Muscle of leg (tissue), 11 donors: Measurements from ENCODE around the gene SOX30. TPM values are rescaled to one million over a fixed set of nuclear protein-coding genes. Genes with fewer than 3 reads are reported as not detected.

Source experiments
- DNase-seq: peaks from one replicate; pipeline ENCODE4 v3.0.0; 2013
- H3K27ac ChIP-seq: one replicate; pipeline ENCODE4 v1.5.1; 2013; ENCODE audit warnings: mild to moderate bottlenecking, low read length, control low read depth
- H3K27me3 ChIP-seq: one replicate; pipeline ENCODE4 v1.6.1; 2013; ENCODE audit warnings: low read length; ENCODE audit not compliant: control insufficient read depth, insufficient read depth
- H3K36me3 ChIP-seq: one replicate; pipeline ENCODE4 v1.6.1; 2013; ENCODE audit warnings: low read length; ENCODE audit not compliant: control insufficient read depth, insufficient read depth
- H3K4me1 ChIP-seq: one replicate; pipeline ENCODE4 v1.6.1; 2013; ENCODE audit warnings: low read length; ENCODE audit not compliant: control insufficient read depth, insufficient read depth
- H3K4me3 ChIP-seq: one replicate; pipeline ENCODE4 v1.5.1; 2013; ENCODE audit warnings: low read length, control low read depth
- H3K9me3 ChIP-seq: replicated peaks from 2 replicates; pipeline ENCODE4 v1.6.1; 2013; ENCODE audit warnings: low read depth, low read length; ENCODE audit not compliant: control insufficient read depth
- WGBS: methylation state at CpG from one replicate; pipeline ENCODE4 v1.1.5; 2013; ENCODE audit warnings: missing lambda C conversion rate; ENCODE audit not compliant: insufficient coverage; 5-methylcytosine and 5-hydroxymethylcytosine counted together
- polyA plus RNA-seq, 8 donors: library from polyadenylated mRNA; unstranded; fragments of 120-200 nt; gene quantifications; one replicate each; pipeline versions ENCODE4 v1.2.1 to v1.2.3, GENCODE V29; 2013; ENCODE audit warnings: inconsistent platforms in 1 of 8, low replicate concordance in 1 of 8; ENCODE audit not compliant: insufficient read length in 8 of 8, insufficient read depth in 1 of 8
- total RNA-seq: library from RNA; stranded (reverse); fragments of 120-200 nt; gene quantifications from one replicate; pipeline ENCODE4 v1.2.4, GENCODE V29; 2013

Gene SOX30
- total and polyA plus RNA-seq, 9 donors: 0.09 to 0.64 (median 0.28) TPM

DNA sequence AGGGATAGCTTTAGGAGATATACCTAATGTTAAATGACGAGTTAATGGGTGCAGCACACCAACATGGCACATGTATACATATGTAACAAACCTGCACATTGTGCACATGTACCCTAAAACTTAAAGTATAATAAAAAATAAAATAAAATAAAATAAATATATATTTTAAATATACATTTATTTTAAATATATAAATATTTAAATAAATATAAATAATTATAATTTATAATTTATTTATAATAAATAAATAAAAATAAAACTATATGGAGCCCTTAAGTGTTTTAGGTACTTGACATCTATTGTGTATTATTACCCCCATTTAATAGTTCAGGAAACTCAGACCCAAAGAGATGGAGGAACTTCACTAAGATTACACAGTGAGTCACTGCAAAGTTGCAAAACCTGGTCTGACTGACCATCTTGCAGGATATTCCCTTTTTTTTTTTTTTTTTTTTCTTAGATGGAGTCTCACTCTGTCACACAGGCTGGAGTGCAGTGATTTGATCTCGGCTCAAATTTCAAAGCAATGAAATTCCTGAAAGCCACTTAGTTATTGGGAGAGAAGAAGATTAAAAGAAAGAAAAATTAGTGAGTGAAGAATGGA is 13.3 kb upstream of the SOX30 start:
- peaks cover 2% of the 10 kb centered on the region for H3K9me3 ChIP-seq
- peaks cover 8% of the 10 kb centered on the region for H3K27me3 ChIP-seq
- DNase-seq: no peak
- H3K4me1 ChIP-seq: no peaks in the 10 kb centered on the region
- no peak overlapping the region for H3K27ac ChIP-seq
- H3K36me3 ChIP-seq: no peaks in the 10 kb centered on the region
- no peak overlapping the region for H3K4me3 ChIP-seq
- 57% methylated on average over 1 of the region's 2 CpGs for WGBS

DNA sequence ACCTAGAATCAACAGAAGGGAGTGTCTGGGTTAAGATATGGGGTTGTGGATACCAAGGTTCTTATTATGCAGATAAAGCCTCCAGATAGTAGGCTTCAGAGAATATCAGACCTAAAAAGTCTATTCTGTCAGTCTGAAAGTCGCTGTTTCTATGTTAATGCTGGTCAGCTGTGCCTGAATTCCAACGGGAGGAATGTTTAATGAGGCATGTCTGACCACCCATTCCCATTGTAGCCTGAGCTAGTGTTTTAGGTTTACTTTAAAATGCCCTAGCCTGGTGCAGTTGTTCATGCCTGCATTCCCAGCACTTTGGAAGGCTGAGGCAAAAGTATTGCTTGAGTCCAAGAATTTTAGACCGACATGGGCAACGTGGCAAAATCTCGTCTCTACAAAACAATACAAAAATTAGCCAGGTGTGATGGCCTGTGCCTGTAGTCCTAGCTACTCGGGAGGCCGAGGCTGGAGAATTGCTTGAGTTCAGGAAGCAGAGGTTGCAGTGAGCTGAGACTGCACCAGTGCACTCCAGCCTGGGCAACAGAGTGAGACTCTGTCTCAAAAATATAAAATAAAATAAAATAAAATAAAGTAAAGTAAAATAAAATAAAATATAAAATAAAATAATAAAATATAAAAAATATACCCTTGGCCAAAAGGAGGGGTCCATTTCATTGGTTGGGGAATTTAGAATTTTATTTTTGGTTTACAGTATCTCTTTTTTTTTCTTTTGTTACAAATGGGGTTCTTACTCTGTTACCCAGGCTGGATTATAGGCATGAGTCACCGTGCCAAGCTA is 7.8 kb upstream of the SOX30 start:
- no peak overlapping the region for H3K4me3 ChIP-seq
- no peaks in the 10 kb centered on the region for H3K27me3 ChIP-seq
- 55% methylated on average over 2 of the region's 8 CpGs for whole genome bisulfite sequencing
- no peaks in the 10 kb centered on the region for H3K4me1 ChIP-seq
- DNase-seq: peak; percentile 22
- H3K9me3 ChIP-seq: peaks cover 4% of the 10 kb centered on the region
- H3K27ac ChIP-seq: no peak overlapping the region
- no peaks in the 10 kb centered on the region for H3K36me3 ChIP-seq

DNA sequence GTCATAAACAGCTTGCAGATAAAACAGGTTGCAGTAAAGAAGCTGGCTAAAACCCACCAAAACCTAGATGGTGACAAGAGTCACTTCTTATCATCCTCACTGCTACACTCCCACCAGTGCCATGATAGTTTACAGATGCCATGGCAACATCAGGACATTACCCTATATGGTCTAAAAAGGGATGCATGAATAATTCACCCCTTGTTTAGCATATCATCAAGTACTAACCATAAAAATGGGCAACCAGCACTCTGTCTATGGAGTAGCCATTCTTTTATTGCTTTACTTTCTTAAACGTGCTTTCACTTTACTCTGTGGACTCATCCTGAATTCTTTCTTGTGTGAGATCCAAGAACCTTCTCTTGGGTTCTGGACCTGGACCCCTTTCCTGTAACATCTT is 6.7 kb upstream of the SOX30 start:
- H3K27me3 ChIP-seq: no peaks in the 10 kb centered on the region
- H3K9me3 ChIP-seq: peaks cover 4% of the 10 kb centered on the region
- 20% methylated on average over 1 of the region's 1 CpG for WGBS
- no peak overlapping the region for H3K4me3 ChIP-seq
- H3K36me3 ChIP-seq: no peaks in the 10 kb centered on the region
- DNase-seq: no peak
- H3K27ac ChIP-seq: no peak overlapping the region
- H3K4me1 ChIP-seq: no peaks in the 10 kb centered on the region

DNA sequence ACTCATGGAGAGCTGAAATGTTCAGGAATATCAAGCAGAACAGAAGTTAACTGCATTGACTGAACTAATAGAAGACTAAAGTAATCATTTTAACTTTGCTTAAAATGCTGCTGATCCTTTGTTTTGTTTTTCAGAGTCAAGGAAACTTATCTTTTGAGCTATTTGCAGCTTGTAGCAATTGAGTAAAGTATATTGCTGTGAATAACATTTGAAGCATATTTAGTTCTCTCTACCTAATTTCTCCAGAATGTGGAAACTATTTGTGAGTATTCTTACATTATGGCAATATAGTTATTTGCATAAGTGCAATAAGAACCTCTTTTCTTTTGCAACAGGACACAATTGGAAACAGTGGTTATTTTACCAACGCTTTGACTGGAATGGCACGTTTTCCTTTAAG is 5.3 kb upstream of the SOX30 start:
- Histone ChIP-seq H3K27ac (no peak overlapping the region), H3K27me3 (no peaks in the 10 kb centered on the region), H3K9me3 (peaks cover 4% of the 10 kb centered on the region), H3K4me1 (no peaks in the 10 kb centered on the region), H3K36me3 (no peaks in the 10 kb centered on the region), H3K4me3 (no peak overlapping the region)
- no CpG with 5 or more reads among the region's 2 CpGs for WGBS
- no peak for DNase-seq

DNA sequence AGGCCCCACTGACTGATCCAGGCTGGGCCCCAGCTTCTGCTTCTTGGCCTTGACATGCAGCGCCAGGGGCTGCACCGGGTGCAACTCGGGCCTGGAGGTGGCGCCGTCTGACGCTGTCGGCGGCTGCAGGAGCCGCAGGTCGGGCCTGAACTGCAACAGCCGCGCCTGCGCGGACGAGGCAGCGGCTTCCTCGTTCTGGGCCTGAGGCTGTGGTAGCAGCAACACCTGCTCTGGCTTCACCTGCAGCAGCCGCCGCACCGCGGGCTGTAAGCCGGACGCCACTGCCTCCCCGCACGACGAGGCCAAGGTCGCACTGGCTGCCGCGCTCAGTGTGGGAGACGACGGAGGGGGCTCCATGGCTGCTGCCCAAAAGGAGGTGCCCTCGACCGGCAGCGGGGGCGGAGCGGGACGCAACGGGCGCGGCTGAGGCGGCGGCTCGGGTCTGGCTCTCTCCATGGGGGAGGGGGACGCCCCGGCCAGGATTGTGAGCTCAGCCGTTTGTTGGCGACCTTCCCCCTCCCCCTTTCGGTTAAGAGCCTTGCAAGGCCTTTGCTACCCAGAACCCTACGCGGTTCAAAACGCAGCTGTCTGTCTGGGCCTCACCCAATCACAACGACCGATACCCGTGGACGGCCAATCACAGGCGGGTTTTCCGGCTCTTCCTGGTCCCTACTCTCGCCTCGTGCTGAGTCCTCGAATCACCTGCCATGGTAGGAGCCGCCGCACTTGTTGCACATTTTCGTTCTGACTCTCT is 438 bp downstream of the SOX30 start:
- DNase-seq: peak; percentile 77
- Histone ChIP-seq H3K4me1 (peaks cover 5% of the 10 kb centered on the region), H3K27ac (no peak overlapping the region), H3K9me3 (no peaks in the 10 kb centered on the region), H3K4me3 (peak overlapping the region; percentile 54), H3K36me3 (no peaks in the 10 kb centered on the region), H3K27me3 (no peaks in the 10 kb centered on the region)
- 24% methylated on average over 54 of the region's 63 CpGs for WGBS

DNA sequence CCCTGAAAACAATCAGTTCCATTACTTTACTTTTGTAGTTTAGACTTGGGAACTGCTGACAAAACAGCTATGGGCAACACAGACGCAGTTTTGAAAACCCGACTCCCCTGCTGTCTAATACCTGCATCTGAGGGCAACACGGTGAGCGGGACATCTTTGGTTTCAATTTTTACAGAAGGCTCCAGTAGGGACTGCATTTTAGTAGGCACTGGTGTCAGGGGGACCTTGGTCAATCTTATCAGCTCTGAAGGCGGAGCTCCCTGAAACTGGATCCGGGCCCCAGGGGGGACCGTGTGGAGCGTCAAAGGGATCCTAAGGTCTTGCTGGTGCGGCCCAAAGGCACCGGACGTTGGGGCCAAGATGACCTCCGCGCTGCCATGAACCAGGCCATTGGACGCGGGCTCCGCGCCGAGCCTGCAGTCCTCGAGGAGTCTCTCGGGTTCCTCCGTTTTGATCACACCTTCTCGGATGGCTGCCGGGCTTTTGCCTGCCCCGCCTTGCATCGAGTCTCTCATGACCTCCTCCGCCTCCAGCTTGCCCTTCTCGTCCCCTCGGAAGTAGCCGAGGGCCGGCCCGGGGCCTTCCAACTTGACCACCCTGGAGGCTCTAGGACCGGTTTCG is 1.1 kb downstream of the SOX30 start:
- no peak overlapping the region for H3K27ac ChIP-seq
- H3K4me1 ChIP-seq: peaks cover 5% of the 10 kb centered on the region
- H3K4me3 ChIP-seq: peak overlapping the region; percentile 54
- DNase-seq: no peak
- H3K9me3 ChIP-seq: no peaks in the 10 kb centered on the region
- no peaks in the 10 kb centered on the region for H3K27me3 ChIP-seq
- no peaks in the 10 kb centered on the region for H3K36me3 ChIP-seq
- 64% methylated on average over 33 of the region's 33 CpGs for WGBS

DNA sequence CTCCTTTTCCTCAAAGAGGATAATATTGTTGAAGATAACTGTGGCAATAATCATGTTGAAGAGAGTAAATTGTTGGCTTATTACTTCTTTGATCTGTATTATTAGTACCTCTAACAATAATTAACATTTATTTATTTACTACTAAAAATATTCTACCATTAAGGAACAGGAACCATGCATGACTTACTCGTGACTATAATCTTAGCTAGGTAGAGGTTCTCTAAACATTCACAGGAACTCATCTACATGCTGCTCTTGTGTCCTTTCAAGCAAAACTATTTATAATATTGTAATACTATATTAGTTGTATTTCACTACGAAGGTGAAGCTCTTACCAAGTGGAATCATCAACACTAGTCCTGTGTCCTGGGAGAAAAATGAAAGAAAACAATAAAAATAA is 3.1 kb downstream of the SOX30 start:
- DNase-seq: no peak
- H3K27me3 ChIP-seq: no peaks in the 10 kb centered on the region
- H3K36me3 ChIP-seq: no peaks in the 10 kb centered on the region
- no CpG with 5 or more reads among the region's 2 CpGs for WGBS
- H3K4me1 ChIP-seq: peaks cover 5% of the 10 kb centered on the region
- no peak overlapping the region for H3K4me3 ChIP-seq
- no peaks in the 10 kb centered on the region for H3K9me3 ChIP-seq
- H3K27ac ChIP-seq: no peak overlapping the region

DNA sequence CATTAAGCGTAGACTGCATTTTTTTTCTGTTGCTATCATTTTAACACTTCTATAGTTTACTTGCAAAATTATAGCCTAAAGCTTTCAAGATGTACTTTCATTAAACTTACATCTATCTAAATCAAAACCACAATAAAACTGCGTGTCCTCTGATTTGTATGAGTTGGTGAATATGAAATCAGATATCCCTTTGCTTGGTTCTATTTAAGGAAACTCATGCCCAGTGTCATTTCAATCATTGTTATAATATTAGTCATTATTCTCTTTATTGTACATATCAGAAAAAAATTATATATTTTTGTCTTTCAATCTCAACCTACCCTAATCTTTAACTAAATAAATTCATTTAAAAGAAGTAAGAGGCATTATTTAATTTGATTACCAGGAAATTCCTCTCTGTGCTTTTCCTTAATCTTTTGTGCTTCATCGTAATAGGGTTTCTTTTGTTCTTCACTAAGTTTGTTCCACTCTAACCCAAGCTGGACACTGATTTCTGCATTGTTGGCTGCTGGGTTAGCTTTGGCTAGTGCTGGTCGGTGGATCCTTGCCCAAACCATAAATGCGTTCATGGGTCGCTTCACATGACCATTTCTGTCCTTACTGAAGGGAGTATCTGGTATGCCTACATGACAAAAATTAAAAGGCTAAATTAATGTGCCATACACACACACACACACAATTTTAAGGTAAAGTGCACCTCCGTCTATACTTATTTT is 3.8 kb downstream of the SOX30 start:
- Histone ChIP-seq H3K9me3 (no peaks in the 10 kb centered on the region), H3K36me3 (no peaks in the 10 kb centered on the region), H3K4me3 (no peak overlapping the region), H3K4me1 (peaks cover 5% of the 10 kb centered on the region), H3K27me3 (no peaks in the 10 kb centered on the region), H3K27ac (no peak overlapping the region)
- no peak for DNase-seq
- 89% methylated on average over 3 of the region's 7 CpGs for WGBS

DNA sequence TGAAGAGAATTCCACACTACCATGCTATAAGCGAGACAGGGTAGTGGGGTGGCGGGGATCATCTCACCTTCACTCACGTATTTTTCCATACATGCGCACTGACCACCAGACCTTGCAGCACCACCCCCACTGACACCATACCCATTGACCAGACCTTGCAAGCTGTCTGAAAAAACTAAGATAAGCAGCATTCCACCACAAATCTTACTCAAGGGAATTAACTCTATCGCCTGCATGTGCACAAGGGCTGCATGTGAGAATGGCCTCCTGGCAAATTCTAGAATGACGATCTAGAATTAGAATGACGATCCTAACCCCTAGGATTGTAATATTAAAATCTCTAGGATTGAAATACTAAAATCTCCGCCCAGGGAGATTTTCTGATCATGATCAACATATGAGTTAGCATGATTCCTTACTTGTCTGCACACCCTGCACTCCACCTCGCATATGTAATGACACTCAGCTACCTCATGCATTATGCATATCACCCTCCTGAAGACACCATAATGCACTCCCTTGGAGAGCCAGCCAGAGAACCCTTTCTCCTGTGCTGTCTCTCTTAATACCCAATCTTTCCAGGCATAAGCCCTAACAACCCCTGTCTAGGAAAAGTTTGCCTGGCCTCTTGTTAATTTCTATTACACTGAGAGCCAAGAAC is 11.7 kb downstream of the SOX30 start:
- DNase-seq: no peak
- 79% methylated on average over 4 of the region's 9 CpGs for WGBS
- Histone ChIP-seq H3K4me1 (no peaks in the 10 kb centered on the region), H3K27me3 (no peaks in the 10 kb centered on the region), H3K36me3 (no peaks in the 10 kb centered on the region), H3K4me3 (no peak overlapping the region), H3K9me3 (no peaks in the 10 kb centered on the region), H3K27ac (no peak overlapping the region)
